CD4-positive, alpha-beta T cell treated with Interleukin-4 for 4 hours (primary cell): ENCODE data around the gene ADARB1.
A peak's percentile ranks its signal among the peaks of the same experiment; 100 is the strongest.

Experiments used
- DNase-seq: peaks from one replicate; pipeline ENCODE4 v3.0.0-alpha.2; 2020

ADARB1 gene

GRCh38 chr21:45079351-45079750, 5.0 kb downstream of the ADARB1 start:
- no peak for DNase-seq

- DNase-seq = no peak
Observed at GRCh38 chr21:45080232-45080631, 5.9 kb downstream of the ADARB1 start.

GRCh38 chr21:45080639-45081414, 6.4 kb downstream of the ADARB1 start:
- peak; percentile 51 for DNase-seq

GRCh38 chr21:45081636-45082035, 7.3 kb downstream of the ADARB1 start:
- DNase-seq = no peak

GRCh38 chr21:45082736-45083135, 8.4 kb downstream of the ADARB1 start:
- no peak for DNase-seq

- DNase-seq = no peak
Observed at GRCh38 chr21:45084121-45084520, 9.7 kb downstream of the ADARB1 start.

- DNase-seq = no peak
Observed at GRCh38 chr21:45084881-45085536, 10.6 kb downstream of the ADARB1 start.

GRCh38 chr21:45085700-45086099, 11.3 kb downstream of the ADARB1 start:
- no peak for DNase-seq

GRCh38 chr21:45086337-45086958, 12.1 kb downstream of the ADARB1 start:
- no peak for DNase-seq

- no peak for DNase-seq
Observed at GRCh38 chr21:45087022-45087823, 12.8 kb downstream of the ADARB1 start.

- no peak for DNase-seq
Observed at GRCh38 chr21:45088116-45088515, 13.7 kb downstream of the ADARB1 start.

- no peak for DNase-seq
Observed at GRCh38 chr21:45088729-45089128, 14.3 kb downstream of the ADARB1 start.

- no peak for DNase-seq
Observed at GRCh38 chr21:45089964-45090363, 15.6 kb downstream of the ADARB1 start.

GRCh38 chr21:45090966-45091365, 16.6 kb downstream of the ADARB1 start:
- DNase-seq = no peak

- no peak for DNase-seq
Observed at GRCh38 chr21:45091550-45092322, 17.4 kb downstream of the ADARB1 start.

- DNase-seq = no peak
Observed at GRCh38 chr21:45093035-45093532, 18.7 kb downstream of the ADARB1 start.

GRCh38 chr21:45094412-45094811, 20.0 kb downstream of the ADARB1 start:
- no peak for DNase-seq

- no peak for DNase-seq
Observed at GRCh38 chr21:45095505-45095904, 21.1 kb downstream of the ADARB1 start.

- DNase-seq = no peak
Observed at GRCh38 chr21:45096217-45096616, 21.8 kb downstream of the ADARB1 start.

- DNase-seq = no peak
Observed at GRCh38 chr21:45097827-45098387, 23.5 kb downstream of the ADARB1 start.

- no peak for DNase-seq
Observed at GRCh38 chr21:45098867-45099266, 24.5 kb downstream of the ADARB1 start.

GRCh38 chr21:45099571-45099970, 25.2 kb downstream of the ADARB1 start:
- DNase-seq = no peak
